Ishikawa (cell line): Measurements from ENCODE around the gene SORBS2.

Experiments used
- CEBPB ChIP-seq: IDR thresholded peaks from 2 replicates; pipeline ENCODE4 v1.6.1; 2012
- CREB1 ChIP-seq: IDR thresholded peaks from 2 replicates; pipeline ENCODE4 v1.6.1; 2012; ENCODE audit warnings: low read depth
- EGR1 ChIP-seq: IDR thresholded peaks from 2 replicates; pipeline ENCODE4 v1.6.1; 2012
- EP300 ChIP-seq: IDR thresholded peaks from 2 replicates; pipeline ENCODE4 v1.6.1; 2012; ENCODE audit warnings: borderline replicate concordance
- MAX ChIP-seq: IDR thresholded peaks from 2 replicates; pipeline ENCODE4 v1.6.1; 2012
- NFIC ChIP-seq: IDR thresholded peaks from 2 replicates; pipeline ENCODE4 v1.6.1; 2012
- RAD21 ChIP-seq: IDR thresholded peaks from 2 replicates; pipeline ENCODE4 v1.6.1; 2012; ENCODE audit warnings: low read depth
- REST ChIP-seq: IDR thresholded peaks from 2 replicates; pipeline ENCODE4 v1.6.1; 2012; ENCODE audit warnings: low read depth, mild to moderate bottlenecking
- TAF1 ChIP-seq: IDR thresholded peaks from 2 replicates; pipeline ENCODE4 v1.6.1; 2012; ENCODE audit warnings: low read depth, mild to moderate bottlenecking
- TCF12 ChIP-seq: IDR thresholded peaks from 2 replicates; pipeline ENCODE4 v1.6.1; 2012; ENCODE audit warnings: low read depth
- TEAD4 ChIP-seq: IDR thresholded peaks from 2 replicates; pipeline ENCODE4 v1.6.1; 2012
- YY1 ChIP-seq: IDR thresholded peaks from 2 replicates; pipeline ENCODE4 v1.6.1; 2012; ENCODE audit warnings: low read depth
- ZBTB7A ChIP-seq: IDR thresholded peaks from 2 replicates; pipeline ENCODE4 v1.6.1; 2012; ENCODE audit warnings: low read depth

GRCh38 chr4:185742766-185743165 is 69.2 kb downstream of the SORBS2 start:
- TF ChIP-seq REST (no peak), TEAD4 (no peak), TAF1 (no peak), MAX (no peak), RAD21 (no peak), TCF12 (no peak), YY1 (no peak), ZBTB7A (no peak), CEBPB (no peak), EP300 (no peak), CREB1 (no peak), EGR1 (no peak), NFIC (no peak)
